Trophoblast cell (in vitro differentiated cells and primary cell): Measurements from ENCODE around the gene MX2.
A peak's percentile ranks its signal among the peaks of the same experiment; 100 is the strongest.

Experiments used
- DNase-seq, 2 donors: peaks; one replicate each; pipeline ENCODE4 v3.0.0-alpha.2; 2016
- H2AFZ ChIP-seq: 2 replicates; pipeline ENCODE4 v1.6.1; 2013; ENCODE audit warnings: low read length, moderate library complexity, mild to moderate bottlenecking; ENCODE audit not compliant: insufficient read depth, poor library complexity
- H2AK5ac ChIP-seq: 2 replicates; pipeline ENCODE4 v1.6.1; 2013; ENCODE audit warnings: mild to moderate bottlenecking, low read length
- H2BK120ac ChIP-seq: 2 replicates; pipeline ENCODE4 v1.6.1; 2013; ENCODE audit warnings: low read length, mild to moderate bottlenecking, moderate library complexity; ENCODE audit not compliant: insufficient read depth, poor library complexity
- H2BK12ac ChIP-seq: 2 replicates; pipeline ENCODE4 v1.6.1; 2013; ENCODE audit warnings: mild to moderate bottlenecking, low read length, moderate library complexity
- H2BK5ac ChIP-seq: 2 replicates; pipeline ENCODE4 v1.6.1; 2013; ENCODE audit warnings: low read length, low read depth, moderate library complexity, mild to moderate bottlenecking; ENCODE audit not compliant: poor library complexity
- H3K14ac ChIP-seq: 2 replicates; pipeline ENCODE4 v1.6.1; 2013; ENCODE audit warnings: mild to moderate bottlenecking, low read length
- H3K18ac ChIP-seq: 2 replicates; pipeline ENCODE4 v1.6.1; 2013; ENCODE audit warnings: mild to moderate bottlenecking, low read length
- H3K23ac ChIP-seq: 2 replicates; pipeline ENCODE4 v1.6.1; 2013; ENCODE audit warnings: low read length
- H3K27ac ChIP-seq: 2 replicates; pipeline ENCODE4 v1.5.1; 2013; ENCODE audit warnings: low read depth, mild to moderate bottlenecking, inconsistent platforms, low read length, moderate library complexity
- H3K27me3 ChIP-seq: 2 replicates; pipeline ENCODE4 v1.6.1; 2013; ENCODE audit warnings: inconsistent platforms, mild to moderate bottlenecking, low read length, moderate library complexity; ENCODE audit not compliant: insufficient read depth
- H3K36me3 ChIP-seq, 2 experiments: 1 replicate in 1 of 2; 2 replicates in 1 of 2; pipeline ENCODE4 v1.6.1; 2013; ENCODE audit warnings: low read length in 2 of 2, mild to moderate bottlenecking in 2 of 2, moderate library complexity in 1 of 2; ENCODE audit not compliant: insufficient read depth in 2 of 2, control insufficient read depth in 1 of 2
- H3K4ac ChIP-seq: 2 replicates; pipeline ENCODE4 v1.6.1; 2013; ENCODE audit warnings: low read depth, mild to moderate bottlenecking, low read length, moderate library complexity
- H3K4me1 ChIP-seq, 2 experiments: 1 replicate in 1 of 2; 2 replicates in 1 of 2; pipeline ENCODE4 v1.6.1; 2013; ENCODE audit warnings: low read length in 2 of 2, mild to moderate bottlenecking in 2 of 2, moderate library complexity in 1 of 2; ENCODE audit not compliant: insufficient read depth in 2 of 2, control insufficient read depth in 1 of 2
- H3K4me2 ChIP-seq: 2 replicates; pipeline ENCODE4 v1.6.1; 2013; ENCODE audit warnings: inconsistent platforms, mild to moderate bottlenecking, low read length, moderate library complexity
- H3K4me3 ChIP-seq: 2 replicates; pipeline ENCODE4 v1.5.1; 2013; ENCODE audit warnings: mild to moderate bottlenecking, low read depth, low read length, inconsistent platforms
- H3K79me1 ChIP-seq: one replicate; pipeline ENCODE4 v1.6.1; 2013; ENCODE audit warnings: low read length
- H3K79me2 ChIP-seq: 2 replicates; pipeline ENCODE4 v1.6.1; 2013; ENCODE audit warnings: low read length, mild to moderate bottlenecking; ENCODE audit not compliant: control insufficient read depth, insufficient read depth, poor library complexity
- H3K9ac ChIP-seq: 2 replicates; pipeline ENCODE4 v1.6.1; 2013; ENCODE audit warnings: mild to moderate bottlenecking, low read length
- H3K9me3 ChIP-seq: 2 replicates; pipeline ENCODE4 v1.6.1; 2013; ENCODE audit warnings: low read depth, mild to moderate bottlenecking, control low read depth, inconsistent platforms, low read length; ENCODE audit not compliant: insufficient read depth
- H4K12ac ChIP-seq: 2 replicates; pipeline ENCODE4 v1.6.1; 2013; ENCODE audit warnings: low read depth, mild to moderate bottlenecking, low read length, moderate library complexity
- H4K8ac ChIP-seq: 2 replicates; pipeline ENCODE4 v1.6.1; 2013; ENCODE audit warnings: low read depth, mild to moderate bottlenecking, low read length, moderate library complexity
- H4K91ac ChIP-seq: one replicate; pipeline ENCODE4 v1.6.1; 2013; ENCODE audit warnings: low read depth, mild to moderate bottlenecking, low read length, moderate library complexity
- WGBS: extraction: QIAGEN DNeasy Blood & Tissue Kit; methylation state at CpG from one replicate; pipeline ENCODE4 v1.1.7; 2013; ENCODE audit warnings: missing lambda C conversion rate; ENCODE audit not compliant: insufficient read length, insufficient coverage; ENCODE audit errors: extremely low coverage; 5-methylcytosine and 5-hydroxymethylcytosine counted together

Gene MX2

DNA sequence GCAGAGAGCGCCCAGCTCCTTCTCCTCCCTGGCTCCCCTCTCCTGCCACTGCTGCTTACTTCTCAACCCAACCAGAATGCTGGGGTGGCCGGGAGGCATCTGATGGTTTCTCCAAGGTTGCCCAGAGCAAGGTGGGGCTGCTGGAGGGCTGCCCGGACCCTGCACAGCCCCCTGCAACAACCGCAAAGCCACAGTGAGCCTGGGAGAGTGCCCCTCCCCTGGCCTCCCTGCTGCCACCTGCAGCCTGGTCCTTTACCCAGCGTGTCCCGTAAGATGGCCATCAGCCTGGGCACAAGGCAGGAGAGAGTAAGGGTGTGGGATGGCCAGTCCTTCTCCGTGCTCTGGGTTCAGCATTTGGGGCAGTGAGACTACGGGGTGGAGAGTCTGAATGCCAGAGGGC lies 17.0 kb downstream of the MX2 start:
- peaks cover 0 to 2% of the 10 kb centered on the region in 2 experiments for H3K4me1 ChIP-seq
- no peak overlapping the region for H4K8ac ChIP-seq
- no peak overlapping the region for H3K27ac ChIP-seq
- no CpG with 5 or more reads among the region's 8 CpGs for WGBS
- no peaks in the 10 kb centered on the region for H3K36me3 ChIP-seq
- H3K9ac ChIP-seq, result no peak overlapping the region
- H2BK12ac ChIP-seq, result no peak overlapping the region
- H3K14ac ChIP-seq, result no peak overlapping the region
- no peak overlapping the region for H3K23ac ChIP-seq
- no peak overlapping the region for H2AFZ ChIP-seq
- H4K12ac ChIP-seq, result no peak overlapping the region
- H2AK5ac ChIP-seq, result no peak overlapping the region
- H2BK5ac ChIP-seq, result no peak overlapping the region
- DNase-seq, result no peak
- H2BK120ac ChIP-seq, result no peak overlapping the region
- no peak overlapping the region for H3K4me2 ChIP-seq
- H3K27me3 ChIP-seq, result no peaks in the 10 kb centered on the region
- no peak overlapping the region for H3K4me3 ChIP-seq
- H3K79me1 ChIP-seq, result no peaks in the 10 kb centered on the region
- peaks cover 4% of the 10 kb centered on the region for H3K9me3 ChIP-seq
- no peak overlapping the region for H4K91ac ChIP-seq
- H3K79me2 ChIP-seq, result no peaks in the 10 kb centered on the region
- no peak overlapping the region for H3K4ac ChIP-seq
- no peak overlapping the region for H3K18ac ChIP-seq

DNA sequence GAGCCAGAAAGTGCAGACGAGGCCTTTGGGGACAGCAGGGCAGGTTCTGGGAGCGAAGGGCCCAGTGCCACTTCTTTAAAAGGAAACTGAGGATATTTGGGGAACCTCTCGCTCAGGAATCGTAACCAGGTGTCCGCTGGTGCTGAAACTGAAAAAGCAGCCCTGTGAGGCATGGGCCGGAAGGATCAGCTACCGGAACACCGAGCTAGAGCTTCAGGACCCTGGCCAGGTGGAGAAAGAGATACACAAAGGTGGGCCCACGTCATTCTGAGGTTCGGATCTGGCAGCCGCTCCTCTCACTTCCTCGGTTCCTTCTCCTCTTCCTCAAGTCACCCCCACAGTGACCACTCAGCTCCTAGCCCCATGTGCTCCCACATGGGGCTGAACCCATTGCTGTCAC lies 18.1 kb downstream of the MX2 start:
- no peak overlapping the region for H2AFZ ChIP-seq
- H3K18ac ChIP-seq, result no peak overlapping the region
- no peaks in the 10 kb centered on the region for H3K79me1 ChIP-seq
- peaks cover 4% of the 10 kb centered on the region for H3K9me3 ChIP-seq
- no peak overlapping the region for H3K4me3 ChIP-seq
- no peak overlapping the region for H3K14ac ChIP-seq
- WGBS, result no CpG with 5 or more reads among the region's 12 CpGs
- no peaks in the 10 kb centered on the region for H3K79me2 ChIP-seq
- H3K27ac ChIP-seq, result no peak overlapping the region
- H4K91ac ChIP-seq, result no peak overlapping the region
- no peak overlapping the region for H2BK5ac ChIP-seq
- H3K36me3 ChIP-seq, result no peaks in the 10 kb centered on the region
- H2BK120ac ChIP-seq, result no peak overlapping the region
- no peak overlapping the region for H3K9ac ChIP-seq
- DNase-seq, result no peak
- H2BK12ac ChIP-seq, result no peak overlapping the region
- H3K27me3 ChIP-seq, result no peaks in the 10 kb centered on the region
- peaks cover 0 to 2% of the 10 kb centered on the region in 2 experiments for H3K4me1 ChIP-seq
- no peak overlapping the region for H4K12ac ChIP-seq
- H3K23ac ChIP-seq, result no peak overlapping the region
- H3K4me2 ChIP-seq, result no peak overlapping the region
- H2AK5ac ChIP-seq, result no peak overlapping the region
- no peak overlapping the region for H4K8ac ChIP-seq
- no peak overlapping the region for H3K4ac ChIP-seq

DNA sequence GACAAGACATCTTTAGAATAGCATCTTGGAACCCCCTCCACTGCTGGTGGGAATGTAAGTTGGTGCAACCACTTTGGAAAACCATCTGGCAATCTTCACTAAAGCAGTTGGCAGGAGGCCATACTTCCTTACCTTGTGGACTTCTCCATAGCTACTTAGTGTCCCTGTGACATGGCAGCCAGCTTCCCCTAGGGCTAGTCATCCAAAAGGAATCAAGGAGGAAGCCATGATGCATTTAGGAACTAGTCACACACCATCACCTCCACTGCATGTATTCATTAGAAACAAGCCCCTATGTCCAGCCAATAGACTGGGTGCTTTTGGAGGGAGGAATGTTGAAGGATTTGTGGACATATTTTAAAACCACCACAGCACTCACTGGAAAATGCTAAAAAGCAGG lies 19.9 kb downstream of the MX2 start:
- Histone ChIP-seq H3K18ac (no peak overlapping the region), H3K27ac (no peak overlapping the region), H3K4me1 (peaks cover 0 to 2% of the 10 kb centered on the region in 2 experiments), H2BK5ac (no peak overlapping the region), H3K4me3 (no peak overlapping the region), H3K9ac (no peak overlapping the region), H4K12ac (no peak overlapping the region), H3K23ac (no peak overlapping the region), H3K4ac (no peak overlapping the region), H3K14ac (no peak overlapping the region), H3K36me3 (no peaks in the 10 kb centered on the region), H3K9me3 (peaks cover 2% of the 10 kb centered on the region), H2AFZ (no peak overlapping the region), H2BK12ac (no peak overlapping the region), H2BK120ac (no peak overlapping the region), H4K8ac (no peak overlapping the region), H2AK5ac (no peak overlapping the region), H3K79me1 (no peaks in the 10 kb centered on the region), H3K4me2 (no peak overlapping the region), H3K79me2 (no peaks in the 10 kb centered on the region), H4K91ac (no peak overlapping the region), H3K27me3 (no peaks in the 10 kb centered on the region)
- peak; percentile 82 to 88 for DNase-seq

DNA sequence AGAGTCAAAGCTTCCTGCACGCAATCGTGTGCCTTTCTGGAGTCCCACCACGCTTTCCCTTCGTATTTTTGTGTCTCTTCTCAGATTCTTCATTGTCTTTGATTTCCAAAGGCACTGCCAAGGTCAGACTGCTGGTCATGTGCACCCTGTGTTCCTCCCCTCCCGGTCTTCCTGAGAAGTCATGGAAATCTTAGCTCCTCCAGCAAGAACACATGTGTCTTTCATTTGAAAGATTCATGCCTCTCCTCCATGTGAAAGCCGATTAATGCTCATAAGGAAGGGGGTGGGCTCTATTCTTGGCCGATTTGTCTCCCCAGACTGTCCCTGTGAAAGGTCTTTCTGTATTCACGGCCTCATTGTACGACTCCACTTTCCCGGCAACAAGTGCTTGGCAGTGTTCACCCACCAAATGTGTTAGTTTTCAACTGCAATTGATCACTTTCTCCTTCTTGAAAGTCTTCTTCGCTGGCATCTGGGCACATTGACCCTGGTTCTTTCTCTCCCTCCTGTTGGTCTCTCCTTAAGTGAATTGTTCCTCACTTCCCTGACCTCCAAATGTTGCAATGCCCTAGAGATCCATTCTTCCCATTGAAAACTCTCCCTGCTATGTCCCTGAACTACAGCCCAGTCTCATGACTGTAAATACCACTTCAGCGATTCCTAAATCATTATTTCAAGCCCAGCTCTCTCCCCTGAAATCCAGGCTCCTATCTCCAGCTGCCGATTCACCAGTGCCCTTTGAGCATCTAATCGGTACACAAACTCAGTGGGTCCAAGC lies 25.4 kb downstream of the MX2 start:
- Histone ChIP-seq H3K4me2 (no peak overlapping the region), H2AK5ac (no peak overlapping the region), H3K36me3 (no peaks in the 10 kb centered on the region), H4K12ac (no peak overlapping the region), H3K14ac (no peak overlapping the region), H3K27ac (no peak overlapping the region), H3K4me1 (no peaks in the 10 kb centered on the region), H2BK120ac (no peak overlapping the region), H3K23ac (no peak overlapping the region), H4K8ac (no peak overlapping the region), H2BK5ac (no peak overlapping the region), H3K9ac (no peak overlapping the region), H3K79me2 (no peaks in the 10 kb centered on the region), H3K79me1 (no peaks in the 10 kb centered on the region), H3K4ac (no peak overlapping the region), H4K91ac (no peak overlapping the region), H2AFZ (no peak overlapping the region), H3K18ac (no peak overlapping the region), H3K27me3 (no peaks in the 10 kb centered on the region), H2BK12ac (no peak overlapping the region), H3K9me3 (peaks cover 3% of the 10 kb centered on the region), H3K4me3 (no peak overlapping the region)
- DNase-seq, result no peak
- WGBS, result no CpG with 5 or more reads among the region's 14 CpGs
